GM12891 (cell line): ENCODE results near the gene GRPEL2.

Experiments
- POLR2A ChIP-seq: IDR thresholded peaks from 2 replicates; pipeline ENCODE4 v1.6.1; 2011; ENCODE audit warnings: low read depth, low read length, control low read depth
- POLR2AphosphoS5 ChIP-seq: IDR thresholded peaks from 2 replicates; pipeline ENCODE4 v1.6.1; 2011; ENCODE audit warnings: low read depth, low read length, control low read depth
- POU2F2 ChIP-seq: IDR thresholded peaks from 2 replicates; pipeline ENCODE4 v1.6.1; 2011; ENCODE audit warnings: low read depth, mild to moderate bottlenecking, control low read depth, low read length, moderate library complexity
- SPI1 ChIP-seq: IDR thresholded peaks from 2 replicates; pipeline ENCODE4 v1.6.1; 2011; ENCODE audit warnings: low read depth, low read length, control low read depth
- TAF1 ChIP-seq: IDR thresholded peaks from 2 replicates; pipeline ENCODE4 v1.6.1; 2011; ENCODE audit warnings: low read depth, low read length, control low read depth

- TF ChIP-seq POLR2A = no peak
- no peak for TF ChIP-seq TAF1
- no peak for TF ChIP-seq POU2F2
- TF ChIP-seq POLR2AphosphoS5 = no peak
- no peak for TF ChIP-seq SPI1
Observed at GRCh38 chr5:149322518-149322917, 22.8 kb upstream of the GRPEL2 start.
